Fibroblast of lung (primary cell): ENCODE measurements around the gene ABLIM3. TPM values are rescaled to one million over a fixed set of nuclear protein-coding genes. Genes with fewer than 3 reads are reported as not detected.

Experiments used
- DNase-seq, 2 donors: peaks; one replicate each; pipeline versions ENCODE4 v3.0.0 to v3.0.0-alpha.2; 2010; ENCODE audit warnings: low read depth in 2 of 2
- H2AFZ ChIP-seq: 2 replicates; pipeline ENCODE4 v1.5.1; 2012; ENCODE audit warnings: low read length, control low read depth, inconsistent platforms
- H3K27ac ChIP-seq: 2 replicates; pipeline ENCODE4 v1.5.1; 2011; ENCODE audit warnings: low read length, control low read depth; ENCODE audit not compliant: insufficient read depth
- H3K27me3 ChIP-seq: 2 replicates; pipeline ENCODE4 v1.5.1; 2011; ENCODE audit warnings: mild to moderate bottlenecking, low read length; ENCODE audit not compliant: control insufficient read depth, insufficient read depth
- H3K36me3 ChIP-seq: 2 replicates; pipeline ENCODE4 v1.5.1; 2011; ENCODE audit warnings: low read length; ENCODE audit not compliant: control insufficient read depth, insufficient read depth
- H3K4me1 ChIP-seq: 2 replicates; pipeline ENCODE4 v1.5.1; 2011; ENCODE audit warnings: low read length; ENCODE audit not compliant: control insufficient read depth, insufficient read depth; ENCODE audit errors: extremely low read depth
- H3K4me2 ChIP-seq: 2 replicates; pipeline ENCODE4 v1.5.1; 2011; ENCODE audit warnings: low read length, control low read depth; ENCODE audit not compliant: insufficient read depth; ENCODE audit errors: extremely low read depth
- H3K4me3 ChIP-seq, 4 experiments: fragments of 200-600 bp in 1 of 4; sonication (generic) in 1 of 4; replicated peaks in 1 of 4; 2 replicates each; pipeline ENCODE4 v1.5.1; 2011 to 2016; ENCODE audit warnings: low read length in 4 of 4, low read depth in 3 of 4, mild to moderate bottlenecking in 3 of 4, control low read depth in 2 of 4, inconsistent platforms in 1 of 4, mixed read lengths in 1 of 4; ENCODE audit not compliant: insufficient read depth in 1 of 4; ENCODE audit errors: control extremely low read depth in 1 of 4
- H3K79me2 ChIP-seq: 2 replicates; pipeline ENCODE4 v1.5.1; 2012; ENCODE audit warnings: mild to moderate bottlenecking, low read length, inconsistent platforms; ENCODE audit not compliant: control insufficient read depth, insufficient read depth
- H3K9ac ChIP-seq: 2 replicates; pipeline ENCODE4 v1.5.1; 2011; ENCODE audit warnings: mild to moderate bottlenecking, low read length, control low read depth; ENCODE audit not compliant: insufficient read depth
- H3K9me3 ChIP-seq: 2 replicates; pipeline ENCODE4 v1.5.1; 2012; ENCODE audit warnings: low read depth, low read length; ENCODE audit not compliant: control insufficient read depth, insufficient read depth
- H4K20me1 ChIP-seq: 2 replicates; pipeline ENCODE4 v1.5.1; 2011; ENCODE audit warnings: low read length; ENCODE audit not compliant: control insufficient read depth, insufficient read depth; ENCODE audit errors: extremely low read depth
- EZH2 ChIP-seq: IDR thresholded peaks from 2 replicates; pipeline ENCODE4 v1.5.1; 2012; ENCODE audit warnings: low read length, control low read depth, mild to moderate bottlenecking; ENCODE audit errors: missing control alignments
- polyA plus RNA-seq, 2 donors: library from polyadenylated mRNA; depleted of rRNA in 1 of 2; stranded (reverse) in 1 of 2; unstranded in 1 of 2; fragments of >200 nt; gene quantifications; 2 replicates each; pipeline ENCODE4 v1.2.1, GENCODE V29; 2011 to 2012; ENCODE audit warnings: missing spikeins in 1 of 2
- total RNA-seq: library from RNA; depleted of rRNA; stranded (reverse); fragments of >200 nt; gene quantifications from 2 replicates; pipeline ENCODE4 v1.2.1, GENCODE V29; 2014
- TF ChIP-seq, protein P1 (sequence below), 2 donors: IDR thresholded peaks in 1 of 2; conservative IDR thresholded peaks in 1 of 2; 1 replicate in 1 of 2; 2 replicates in 1 of 2; pipeline ENCODE4 v1.5.1; 2011 to 2012; ENCODE audit warnings: low read length in 2 of 2, control low read depth in 1 of 2, inconsistent platforms in 1 of 2, low read depth in 1 of 2, mild to moderate bottlenecking in 1 of 2

ABLIM3 gene
- total and polyA plus RNA-seq, 2 donors (not counting 1 experiment from before 2014, with no cell fraction given), result 48.1 to 49.9 TPM

DNA sequence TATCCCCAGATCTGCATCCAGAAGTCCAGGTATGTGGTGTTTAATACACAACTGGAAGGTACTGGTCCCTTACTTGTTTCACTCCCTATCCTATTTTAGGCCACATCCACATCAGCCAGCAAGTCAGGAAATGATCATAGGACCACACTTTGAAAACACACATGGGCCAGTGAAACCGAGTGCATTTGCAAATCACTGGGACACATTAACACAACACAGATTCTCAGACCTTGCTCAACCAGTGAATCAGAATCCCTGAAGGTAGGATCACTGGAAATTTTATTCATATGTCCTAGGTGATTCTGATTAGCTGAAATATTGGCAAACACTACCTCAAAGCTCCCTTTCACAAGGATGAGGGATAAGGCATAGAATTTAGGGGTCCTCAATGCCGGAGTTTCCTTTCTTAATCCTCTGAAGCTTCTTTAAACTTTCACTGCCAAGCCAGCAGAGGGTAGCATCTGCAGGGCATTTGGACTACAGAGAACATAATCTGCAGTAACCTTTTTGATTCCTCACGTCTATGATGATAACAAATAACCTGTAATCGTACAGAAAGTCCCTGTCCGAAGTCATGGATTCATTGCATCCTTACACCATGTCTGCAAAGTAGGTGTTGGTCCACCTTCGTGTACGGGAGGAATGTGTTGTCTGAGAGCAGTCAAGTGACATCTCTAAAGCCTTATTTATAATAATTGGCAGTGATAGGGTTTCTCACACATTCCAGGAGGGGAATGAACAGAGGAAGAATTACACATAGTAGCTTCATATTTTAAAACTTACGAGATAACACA lies 11.0 kb upstream of the ABLIM3 start:
- H4K20me1 ChIP-seq, result no peaks in the 10 kb centered on the region
- no peak overlapping the region for H2AFZ ChIP-seq
- H3K36me3 ChIP-seq, result no peaks in the 10 kb centered on the region
- H3K4me2 ChIP-seq, result no peak overlapping the region
- no peaks in the 10 kb centered on the region for H3K9me3 ChIP-seq
- no peak overlapping the region for H3K27ac ChIP-seq
- no peak overlapping the region for H3K9ac ChIP-seq
- H3K4me3 ChIP-seq, result no peak overlapping the region
- peak in 1 of 2 donors; percentile 69 for DNase-seq
- peaks cover 13% of the 10 kb centered on the region for H3K4me1 ChIP-seq
- TF ChIP-seq EZH2, result no peak
- TF ChIP-seq, protein P1, sequence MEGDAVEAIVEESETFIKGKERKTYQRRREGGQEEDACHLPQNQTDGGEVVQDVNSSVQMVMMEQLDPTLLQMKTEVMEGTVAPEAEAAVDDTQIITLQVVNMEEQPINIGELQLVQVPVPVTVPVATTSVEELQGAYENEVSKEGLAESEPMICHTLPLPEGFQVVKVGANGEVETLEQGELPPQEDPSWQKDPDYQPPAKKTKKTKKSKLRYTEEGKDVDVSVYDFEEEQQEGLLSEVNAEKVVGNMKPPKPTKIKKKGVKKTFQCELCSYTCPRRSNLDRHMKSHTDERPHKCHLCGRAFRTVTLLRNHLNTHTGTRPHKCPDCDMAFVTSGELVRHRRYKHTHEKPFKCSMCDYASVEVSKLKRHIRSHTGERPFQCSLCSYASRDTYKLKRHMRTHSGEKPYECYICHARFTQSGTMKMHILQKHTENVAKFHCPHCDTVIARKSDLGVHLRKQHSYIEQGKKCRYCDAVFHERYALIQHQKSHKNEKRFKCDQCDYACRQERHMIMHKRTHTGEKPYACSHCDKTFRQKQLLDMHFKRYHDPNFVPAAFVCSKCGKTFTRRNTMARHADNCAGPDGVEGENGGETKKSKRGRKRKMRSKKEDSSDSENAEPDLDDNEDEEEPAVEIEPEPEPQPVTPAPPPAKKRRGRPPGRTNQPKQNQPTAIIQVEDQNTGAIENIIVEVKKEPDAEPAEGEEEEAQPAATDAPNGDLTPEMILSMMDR (conservative IDR thresholded peaks at IDR 0.05 in 1 of 2, IDR thresholded peaks at IDR 0.05 in 1 of 2; ENCODE audit: low read depth in 1 of 2, low read length in 2 of 2), result peak; percentile 52 to 71
- H3K27me3 ChIP-seq, result no peaks in the 10 kb centered on the region
- H3K79me2 ChIP-seq, result no peaks in the 10 kb centered on the region

DNA sequence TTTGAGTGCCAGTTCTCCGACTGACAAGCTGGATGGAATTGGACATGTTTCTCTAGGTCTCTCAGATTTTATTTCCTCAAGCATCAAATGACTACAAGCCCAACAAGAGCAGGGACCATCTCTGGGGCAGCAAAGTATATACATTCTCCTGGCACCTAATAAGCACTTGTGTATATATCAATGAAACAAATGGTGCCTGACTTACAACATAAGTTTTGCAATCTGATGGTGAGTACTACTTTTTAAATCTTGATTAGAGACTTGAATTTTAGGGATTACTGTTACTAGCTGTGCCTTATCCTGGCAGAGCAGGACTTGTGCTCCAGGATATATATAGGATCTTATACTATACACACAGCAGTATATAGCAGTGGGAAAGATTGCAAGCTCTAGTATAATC lies 8.8 kb upstream of the ABLIM3 start:
- no peaks in the 10 kb centered on the region for H3K27me3 ChIP-seq
- no peaks in the 10 kb centered on the region for H3K36me3 ChIP-seq
- no peaks in the 10 kb centered on the region for H3K79me2 ChIP-seq
- H3K9ac ChIP-seq, result no peak overlapping the region
- peaks cover 15% of the 10 kb centered on the region for H3K4me1 ChIP-seq
- DNase-seq, result peak in 1 of 2 donors; percentile 79
- no peak overlapping the region for H3K4me3 ChIP-seq
- H3K27ac ChIP-seq, result no peak overlapping the region
- no peak overlapping the region for H3K4me2 ChIP-seq
- no peaks in the 10 kb centered on the region for H3K9me3 ChIP-seq
- TF ChIP-seq, protein P1 (conservative IDR thresholded peaks at IDR 0.05 in 1 of 2, IDR thresholded peaks at IDR 0.05 in 1 of 2; ENCODE audit: low read depth in 1 of 2, low read length in 2 of 2), result no peak
- no peak for TF ChIP-seq EZH2
- H4K20me1 ChIP-seq, result no peaks in the 10 kb centered on the region
- H2AFZ ChIP-seq, result no peak overlapping the region

DNA sequence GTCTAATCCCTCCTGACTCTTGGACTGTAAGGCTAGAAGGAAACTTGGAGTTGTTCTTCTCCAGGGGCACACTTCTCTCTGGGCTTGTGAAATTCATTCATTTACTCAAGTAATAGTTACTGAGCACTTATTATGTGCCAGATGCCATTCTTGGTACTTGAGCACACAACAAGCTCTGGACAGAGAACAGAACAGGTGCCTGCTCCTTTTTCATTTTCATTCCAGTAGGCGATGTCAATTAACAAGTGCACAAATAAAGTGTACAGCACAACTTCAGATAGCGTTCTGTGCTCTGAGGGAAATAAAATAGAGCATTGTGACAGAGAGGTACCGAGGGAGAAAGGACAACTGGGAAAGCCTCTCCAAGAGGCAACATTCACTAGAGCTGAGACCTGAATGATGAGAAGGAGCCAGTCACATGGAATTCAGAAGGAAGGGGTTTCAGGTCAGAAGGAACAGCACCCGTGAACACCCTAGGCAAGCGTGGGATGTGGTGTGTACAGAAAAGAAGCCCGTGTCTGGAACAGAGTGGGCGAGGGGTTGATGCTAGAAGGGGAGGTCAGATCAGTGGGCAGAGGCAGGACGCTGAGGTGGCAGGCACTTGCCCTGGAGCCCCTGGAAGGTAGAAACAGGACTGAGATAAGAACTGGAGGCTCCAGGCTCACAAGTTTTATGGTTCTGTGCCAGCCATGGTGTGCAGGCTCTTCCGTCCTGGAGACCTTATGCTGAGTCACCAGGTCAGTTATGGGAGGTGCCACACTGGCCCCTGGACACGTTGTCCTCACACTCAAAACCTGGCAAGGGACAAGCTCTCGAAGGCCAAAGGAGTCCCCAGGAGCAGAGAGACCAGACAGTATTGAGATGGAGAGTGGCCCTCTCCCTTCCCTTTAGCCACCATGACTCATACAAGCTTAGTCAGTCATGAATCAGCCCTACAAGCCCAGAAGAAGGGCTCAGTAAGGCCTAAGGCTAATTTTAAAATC lies 7.2 kb upstream of the ABLIM3 start:
- Histone ChIP-seq H3K9ac (no peak overlapping the region), H3K9me3 (no peaks in the 10 kb centered on the region), H3K27ac (peak overlapping the region; percentile 58), H2AFZ (no peak overlapping the region), H3K4me3 (no peak overlapping the region), H3K4me2 (peak overlapping the region; percentile 26), H4K20me1 (no peaks in the 10 kb centered on the region), H3K27me3 (no peaks in the 10 kb centered on the region), H3K36me3 (no peaks in the 10 kb centered on the region), H3K79me2 (no peaks in the 10 kb centered on the region), H3K4me1 (peaks cover 15% of the 10 kb centered on the region)
- TF ChIP-seq, protein P1 (conservative IDR thresholded peaks at IDR 0.05 in 1 of 2, IDR thresholded peaks at IDR 0.05 in 1 of 2; ENCODE audit: low read depth in 1 of 2, low read length in 2 of 2), result no peak
- no peak for TF ChIP-seq EZH2
- peak; percentile 92 to 95 for DNase-seq
